GM23248 (cell line): Measurements from ENCODE around the gene MBTPS2.

ENCODE experiments used
- EZH2 ChIP-seq: fragments of 200-600 bp; sonication (generic); IDR thresholded peaks from 2 replicates; pipeline ENCODE4 v1.6.1; 2018; ENCODE audit warnings: antibody characterized with exemption, mild to moderate bottlenecking; ENCODE audit not compliant: insufficient read depth, poor library complexity, severe bottlenecking
- EZH2phosphoT487 ChIP-seq: fragments of 200-600 bp; sonication (generic); IDR thresholded peaks from 2 replicates; pipeline ENCODE4 v1.6.1; 2018; ENCODE audit warnings: antibody characterized with exemption, moderate library complexity, mild to moderate bottlenecking, low read depth; ENCODE audit not compliant: insufficient read depth

- no peak for TF ChIP-seq EZH2phosphoT487
- TF ChIP-seq EZH2 = no peak
These were observed 3.8 kb downstream of the MBTPS2 start for GRCh38 chrX:21843179-21843578.
